Measurements from ENCODE around the gene ENOX1. TPM values are rescaled to one million over a fixed set of nuclear protein-coding genes. Genes with fewer than 3 reads are reported as not detected.

The ENOX1 gene
- total and polyA plus RNA-seq, 2 of the 8 experiments (the other 6 are each of a cell fraction or from before 2014, with no cell fraction given), result 0.23 to 0.37 TPM

DNA sequence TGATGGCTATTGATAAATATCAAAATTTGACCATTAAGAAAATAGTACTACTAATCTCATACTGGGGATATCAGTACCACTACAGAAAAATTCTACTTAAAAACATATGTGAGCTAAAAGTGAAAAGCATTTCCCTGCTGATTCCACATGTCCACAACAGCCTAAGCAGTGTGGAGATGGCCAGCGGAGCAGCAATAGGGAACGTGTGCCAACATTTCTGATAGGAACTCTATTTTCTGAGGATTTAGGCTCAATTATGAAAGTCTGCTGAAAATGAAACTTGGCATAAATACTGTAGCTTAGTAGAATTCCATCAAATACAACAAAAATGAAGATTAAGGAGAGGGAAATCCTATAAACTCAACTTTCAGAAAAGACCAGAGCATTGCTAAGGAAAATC, 311.6 kb downstream of the ENOX1 start (continued):
- TF ChIP-seq, protein P1, sequence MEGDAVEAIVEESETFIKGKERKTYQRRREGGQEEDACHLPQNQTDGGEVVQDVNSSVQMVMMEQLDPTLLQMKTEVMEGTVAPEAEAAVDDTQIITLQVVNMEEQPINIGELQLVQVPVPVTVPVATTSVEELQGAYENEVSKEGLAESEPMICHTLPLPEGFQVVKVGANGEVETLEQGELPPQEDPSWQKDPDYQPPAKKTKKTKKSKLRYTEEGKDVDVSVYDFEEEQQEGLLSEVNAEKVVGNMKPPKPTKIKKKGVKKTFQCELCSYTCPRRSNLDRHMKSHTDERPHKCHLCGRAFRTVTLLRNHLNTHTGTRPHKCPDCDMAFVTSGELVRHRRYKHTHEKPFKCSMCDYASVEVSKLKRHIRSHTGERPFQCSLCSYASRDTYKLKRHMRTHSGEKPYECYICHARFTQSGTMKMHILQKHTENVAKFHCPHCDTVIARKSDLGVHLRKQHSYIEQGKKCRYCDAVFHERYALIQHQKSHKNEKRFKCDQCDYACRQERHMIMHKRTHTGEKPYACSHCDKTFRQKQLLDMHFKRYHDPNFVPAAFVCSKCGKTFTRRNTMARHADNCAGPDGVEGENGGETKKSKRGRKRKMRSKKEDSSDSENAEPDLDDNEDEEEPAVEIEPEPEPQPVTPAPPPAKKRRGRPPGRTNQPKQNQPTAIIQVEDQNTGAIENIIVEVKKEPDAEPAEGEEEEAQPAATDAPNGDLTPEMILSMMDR (IDR thresholded peaks at IDR 0.05; ENCODE audit: control extremely low read depth in 1 of 3, insufficient read depth in 1 of 3, low read depth in 1 of 3, low read length in 3 of 3), result no peak

Data from H1 (cell line).